SIG-M5 treated with dmso at 0.1 percent for 504 hours (cell line): ENCODE data around the gene ST3GAL4.
"Not testable (repeated sequence)": the region's sequence is repeated elsewhere in the genome, so short reads cannot be mapped to it uniquely, and the experiment has no call there.

Source experiments
- DNase-seq: peaks from one replicate; lab custom pipeline; 2025; ENCODE audit not compliant: unreplicated experiment; lab: John Stamatoyannopoulos, UW

The ST3GAL4 gene, protein sequence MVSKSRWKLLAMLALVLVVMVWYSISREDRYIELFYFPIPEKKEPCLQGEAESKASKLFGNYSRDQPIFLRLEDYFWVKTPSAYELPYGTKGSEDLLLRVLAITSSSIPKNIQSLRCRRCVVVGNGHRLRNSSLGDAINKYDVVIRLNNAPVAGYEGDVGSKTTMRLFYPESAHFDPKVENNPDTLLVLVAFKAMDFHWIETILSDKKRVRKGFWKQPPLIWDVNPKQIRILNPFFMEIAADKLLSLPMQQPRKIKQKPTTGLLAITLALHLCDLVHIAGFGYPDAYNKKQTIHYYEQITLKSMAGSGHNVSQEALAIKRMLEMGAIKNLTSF

DNA sequence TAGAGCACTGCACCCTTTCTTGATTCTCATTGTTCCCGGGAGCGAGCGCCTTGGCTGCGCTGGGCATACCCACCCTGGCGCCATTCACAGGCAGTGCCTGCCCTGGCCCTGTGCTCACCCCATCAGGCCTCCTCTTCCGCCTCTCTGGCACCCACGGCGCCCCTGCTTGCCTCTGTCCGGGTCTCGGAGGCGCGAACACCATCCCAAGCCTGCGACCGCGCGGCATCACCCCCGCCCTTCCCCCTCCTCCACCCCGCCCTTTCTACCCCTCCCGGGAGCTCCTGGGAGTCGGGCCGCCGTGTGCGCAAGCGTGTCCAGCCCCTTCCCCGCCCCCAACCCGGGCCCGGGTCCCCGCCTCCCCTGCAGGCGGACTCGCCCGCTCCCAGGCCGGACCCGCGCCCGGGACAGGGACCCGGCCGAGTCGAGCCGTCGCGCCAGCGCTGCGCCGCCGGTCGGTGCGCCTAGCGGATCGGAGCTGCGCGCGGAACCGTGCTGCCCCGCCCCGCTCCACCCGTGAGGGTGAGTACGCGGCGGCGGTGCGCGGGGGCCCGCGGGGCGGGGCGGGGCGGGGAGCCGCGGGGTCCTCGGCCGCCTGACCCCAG, at the start of gene ST3GAL4:
TSS of gene ST3GAL4 (plus strand) at position 363 of the 602 bp plus-strand sequence. CDS start 50,470 bp downstream, outside the sequence.
- DNase-seq = peak; percentile 70

DNA sequence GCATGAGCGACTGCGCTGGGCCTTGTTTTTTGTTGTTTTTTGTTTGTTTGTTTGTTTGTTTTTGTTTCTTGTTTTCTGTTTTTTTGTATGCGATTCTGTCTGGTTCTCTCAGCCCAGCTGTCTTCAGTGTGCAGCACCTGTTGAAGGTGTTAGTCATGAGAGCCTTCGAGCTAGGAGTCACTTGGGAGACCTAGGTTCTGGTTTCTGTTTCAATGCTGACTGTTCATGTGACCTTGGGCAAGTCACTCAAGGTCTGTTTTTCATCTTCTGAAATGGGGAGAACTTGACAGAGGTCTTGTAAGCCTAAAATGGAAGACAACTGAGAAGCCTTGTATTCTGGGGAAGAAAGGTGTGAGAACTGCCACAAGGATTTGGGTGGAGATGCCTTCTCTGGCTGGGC, 49.8 kb upstream of the ST3GAL4 start:
- peak; percentile 23 for DNase-seq

DNA sequence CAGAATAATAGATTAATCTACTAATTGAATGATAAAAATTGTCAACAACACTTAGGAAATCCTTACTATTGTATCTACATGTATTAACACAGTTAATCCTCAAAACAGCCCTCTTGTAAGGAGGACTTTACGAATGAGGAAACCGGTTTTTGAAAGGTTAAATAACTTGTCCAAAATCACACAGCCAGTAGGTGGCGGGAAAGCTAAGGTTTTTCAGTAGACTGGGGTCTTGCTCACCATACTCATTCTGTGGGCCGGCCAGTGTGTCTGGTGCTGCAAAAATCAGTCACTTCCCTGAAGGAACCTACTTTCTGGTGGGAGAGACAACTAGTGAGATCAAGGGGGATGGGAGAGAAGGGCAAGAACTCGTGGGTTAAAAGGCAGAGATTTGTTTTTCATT, 47.8 kb upstream of the ST3GAL4 start:
- DNase-seq = peak; percentile 61

DNA sequence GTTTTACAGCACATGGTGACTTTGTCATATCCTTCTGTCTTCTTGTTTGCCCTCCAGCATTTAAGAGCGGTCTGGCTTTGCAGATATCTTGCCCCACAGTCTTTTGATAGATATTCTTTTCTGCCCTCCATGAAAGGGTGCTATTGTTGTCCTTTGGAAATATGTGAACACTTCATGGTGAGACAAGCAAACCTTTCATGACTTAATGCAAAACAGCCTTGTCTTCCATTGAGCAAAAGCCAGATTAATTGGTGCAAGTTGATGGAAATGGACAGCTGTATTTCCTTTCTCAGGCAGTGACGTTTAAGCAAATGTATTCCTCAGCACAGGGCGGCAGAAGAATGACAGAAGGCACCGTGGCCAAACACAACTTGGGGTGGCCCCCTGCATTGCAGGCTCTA, 47.2 kb upstream of the ST3GAL4 start:
- no peak for DNase-seq

DNA sequence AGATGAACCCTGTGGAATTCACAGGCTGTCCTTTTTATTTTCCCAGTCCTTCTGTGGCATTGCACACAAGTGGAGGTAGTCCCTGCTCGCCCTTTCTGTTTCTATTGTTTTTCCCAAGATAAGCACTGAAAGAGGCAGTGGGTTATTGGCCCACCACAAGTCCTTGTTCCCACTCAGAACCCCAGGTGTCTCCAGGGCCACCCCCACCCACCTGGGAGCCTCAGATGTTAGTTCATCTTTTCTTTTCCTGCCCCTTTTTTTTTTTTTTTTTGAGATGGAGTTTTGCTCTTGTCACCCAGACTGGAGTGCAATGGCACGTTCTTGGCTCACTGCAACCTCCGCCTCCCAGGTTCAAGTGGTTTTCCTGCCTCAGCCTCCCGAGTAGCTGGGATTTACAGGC, 46.7 kb upstream of the ST3GAL4 start:
- DNase-seq = not testable (repeated sequence)

DNA sequence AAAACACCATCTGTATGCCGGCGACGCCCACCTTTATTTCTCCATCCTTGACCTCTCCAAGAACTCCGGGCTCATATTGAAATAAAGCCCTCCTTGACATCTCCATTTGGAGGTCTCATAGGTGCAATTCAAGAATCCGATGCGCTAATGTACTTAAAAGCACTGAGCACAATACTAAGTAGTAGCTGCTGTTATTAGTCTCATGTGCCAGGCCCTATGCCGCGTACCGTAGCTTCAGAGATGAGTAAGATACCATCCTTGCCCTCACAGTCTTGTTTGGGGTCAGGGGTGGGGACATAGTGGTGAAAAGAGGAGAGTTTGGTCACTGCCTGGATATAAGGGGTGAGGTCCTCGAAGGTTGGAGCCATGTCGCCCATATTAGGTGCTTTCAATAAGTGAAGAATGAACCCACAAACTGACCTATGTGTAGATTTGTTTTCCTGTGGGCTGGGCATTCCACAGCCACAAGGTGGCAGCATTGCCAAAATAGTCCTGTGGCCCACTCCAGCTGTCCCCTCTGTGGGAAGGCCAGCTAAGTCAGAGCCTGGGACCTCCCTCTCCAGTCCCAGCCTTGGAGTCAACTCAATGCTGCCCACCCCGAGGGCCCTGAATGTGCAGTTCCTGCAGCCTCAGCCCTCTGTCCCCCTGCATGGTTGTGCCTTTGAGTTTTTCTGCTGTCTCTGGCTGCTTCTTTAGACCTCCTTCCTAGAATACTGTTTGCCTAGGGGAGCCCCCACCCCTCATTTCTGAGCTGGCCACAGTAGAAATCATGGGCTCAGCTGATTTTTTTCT, 45.1 kb upstream of the ST3GAL4 start:
- peak; percentile 61 for DNase-seq

DNA sequence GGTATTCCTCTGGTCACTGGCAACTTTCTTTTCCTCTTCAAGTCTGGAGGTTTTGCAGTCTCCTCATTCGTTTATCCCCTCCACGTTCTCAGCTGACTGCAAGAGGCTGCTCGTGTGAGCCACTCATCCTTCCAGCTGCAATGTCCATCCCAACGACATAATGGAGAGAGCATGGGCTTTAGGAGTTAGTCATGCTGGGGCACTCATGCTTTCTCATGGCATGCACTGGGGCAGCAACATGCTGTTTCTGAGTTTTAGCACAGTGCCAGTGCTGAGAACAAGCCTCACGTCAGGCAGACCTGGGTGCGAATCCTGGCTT, 44.5 kb upstream of the ST3GAL4 start:
- no peak for DNase-seq

DNA sequence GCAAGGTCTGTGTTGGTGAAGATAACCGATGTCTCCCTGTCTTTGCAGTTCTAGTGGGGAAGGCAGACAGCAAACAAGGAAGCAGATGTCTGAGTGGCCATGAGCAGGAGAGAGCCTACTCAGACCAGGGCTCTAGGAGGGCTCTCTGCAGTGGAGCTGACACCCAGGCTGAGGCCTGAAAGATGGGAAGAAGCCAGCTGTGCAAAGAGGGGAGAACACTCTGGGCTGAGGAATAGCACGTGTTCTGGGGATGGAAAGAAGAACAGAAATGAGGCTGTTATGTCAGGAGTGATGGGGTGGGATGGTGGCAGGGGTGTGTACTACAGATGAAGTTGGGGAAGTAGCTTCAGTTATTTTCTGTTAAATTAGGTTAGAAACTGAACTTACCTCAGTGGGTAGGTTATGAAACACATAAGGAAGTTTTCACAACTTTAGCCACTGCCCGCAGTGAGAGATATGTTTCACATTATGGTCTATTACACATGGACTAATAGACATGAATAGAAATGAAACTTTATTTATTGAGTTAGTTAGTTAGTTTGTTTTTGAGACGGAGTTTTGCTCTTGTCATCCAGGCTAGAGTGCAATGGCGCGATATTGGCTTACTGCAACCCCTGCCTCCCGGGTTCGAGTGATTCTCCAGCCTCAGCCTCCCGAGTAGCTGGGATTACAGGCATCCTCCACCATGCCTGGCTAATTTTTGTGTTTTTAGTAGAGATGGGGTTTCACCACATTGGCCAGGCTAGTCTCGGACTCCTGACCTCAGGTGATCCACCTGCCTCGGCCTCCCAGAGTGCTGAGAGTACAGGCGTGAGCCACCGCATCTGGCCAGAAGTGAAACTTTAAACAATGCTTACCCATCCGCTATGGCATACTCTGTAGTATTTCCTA, 43.8 kb upstream of the ST3GAL4 start:
- peak; percentile 93 for DNase-seq

DNA sequence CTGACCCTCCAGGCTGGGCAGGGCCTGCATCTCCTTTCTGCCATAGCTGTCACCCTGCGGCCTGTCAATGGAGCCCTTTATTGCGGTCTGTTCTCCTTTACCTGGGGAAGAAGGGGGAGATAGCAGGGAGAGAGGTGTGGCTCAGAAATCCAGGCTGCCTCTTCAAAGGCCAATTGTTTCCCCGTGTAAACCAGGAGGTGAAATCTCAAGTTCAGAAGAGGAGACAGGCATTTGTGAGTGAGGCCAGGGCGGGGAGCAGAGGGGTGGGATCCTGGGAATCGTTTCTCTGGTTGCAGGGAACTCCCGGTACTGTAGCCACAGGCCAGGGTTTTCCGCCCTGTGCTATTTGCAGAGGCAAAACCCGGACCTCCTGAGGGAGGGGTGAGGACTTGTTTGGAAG, 42.5 kb upstream of the ST3GAL4 start:
- DNase-seq = no peak

DNA sequence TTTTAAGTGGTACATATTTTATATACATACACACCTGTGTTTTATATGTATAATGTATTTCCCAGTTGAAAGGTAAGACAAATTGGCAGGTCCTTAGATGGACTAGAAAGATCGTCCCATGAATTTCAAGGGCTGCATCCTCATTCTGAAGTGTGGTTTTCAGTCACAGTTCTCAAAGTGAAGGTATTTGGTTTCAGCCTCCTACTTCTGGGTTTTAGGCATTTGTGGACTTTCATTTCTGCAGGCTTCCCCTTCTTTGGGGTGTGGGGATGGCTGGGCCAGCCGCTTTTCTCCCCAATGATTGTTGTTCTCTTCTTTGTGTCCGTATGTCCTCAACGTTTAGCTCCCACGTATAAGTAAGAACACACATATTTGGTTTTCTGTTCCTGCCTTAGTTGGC, 41.7 kb upstream of the ST3GAL4 start:
- peak; percentile 17 for DNase-seq

DNA sequence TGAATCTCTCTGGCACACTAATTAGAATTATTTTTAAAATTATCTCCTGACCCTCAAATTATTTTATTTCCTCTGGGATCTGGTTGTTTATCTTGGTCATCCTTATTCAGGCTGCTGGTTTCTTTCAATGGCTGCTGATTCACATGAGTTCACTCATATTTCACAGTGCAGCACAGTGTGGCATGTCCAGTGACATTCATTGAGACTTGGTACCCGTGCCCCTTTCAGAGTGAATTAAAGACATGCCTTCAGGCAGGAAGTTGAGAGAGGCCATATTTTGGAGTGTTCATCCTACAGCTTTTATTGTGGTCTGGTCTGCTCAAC, 38.1 kb upstream of the ST3GAL4 start:
- DNase-seq = no peak

DNA sequence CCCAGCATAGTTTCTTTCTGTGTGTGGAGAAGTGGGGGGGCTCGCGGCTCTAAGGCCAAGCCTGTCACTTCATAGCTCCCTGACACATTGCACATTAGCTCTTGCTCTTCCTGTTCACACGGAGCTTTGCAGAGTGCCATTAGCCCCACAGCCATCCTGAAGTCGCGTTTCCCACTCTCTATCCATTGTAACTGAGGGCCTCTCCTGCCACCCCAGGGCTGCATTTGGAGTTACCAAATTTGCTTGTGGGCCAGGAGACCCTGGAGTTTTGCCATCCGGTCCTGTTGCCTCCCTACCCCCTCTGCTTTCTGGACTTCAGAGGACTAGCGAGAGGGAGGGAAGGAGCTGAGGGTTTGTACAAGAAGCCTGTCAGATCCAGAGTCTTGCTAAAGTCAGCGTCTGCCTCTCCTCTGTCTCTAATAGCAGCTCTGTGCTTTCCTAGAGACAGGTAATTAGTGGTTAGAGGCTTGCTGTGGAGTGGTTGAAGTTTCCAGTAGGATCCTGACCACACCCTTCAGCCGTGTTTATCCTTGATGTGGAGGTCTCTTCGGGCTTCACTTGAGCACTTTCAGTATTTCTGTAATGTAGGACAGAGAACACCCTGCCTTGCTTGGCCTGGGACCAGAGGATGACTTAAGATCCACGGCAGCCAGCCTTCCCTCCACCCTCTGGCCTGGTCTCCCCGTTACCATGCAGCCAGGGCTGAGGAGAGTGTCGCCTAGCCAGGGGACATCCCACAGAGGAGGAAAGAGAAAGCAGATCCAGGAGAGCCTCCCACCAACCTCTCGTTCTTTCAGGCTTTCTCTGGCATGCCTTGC, 37.5 kb upstream of the ST3GAL4 start:
- DNase-seq = peak; percentile 50

DNA sequence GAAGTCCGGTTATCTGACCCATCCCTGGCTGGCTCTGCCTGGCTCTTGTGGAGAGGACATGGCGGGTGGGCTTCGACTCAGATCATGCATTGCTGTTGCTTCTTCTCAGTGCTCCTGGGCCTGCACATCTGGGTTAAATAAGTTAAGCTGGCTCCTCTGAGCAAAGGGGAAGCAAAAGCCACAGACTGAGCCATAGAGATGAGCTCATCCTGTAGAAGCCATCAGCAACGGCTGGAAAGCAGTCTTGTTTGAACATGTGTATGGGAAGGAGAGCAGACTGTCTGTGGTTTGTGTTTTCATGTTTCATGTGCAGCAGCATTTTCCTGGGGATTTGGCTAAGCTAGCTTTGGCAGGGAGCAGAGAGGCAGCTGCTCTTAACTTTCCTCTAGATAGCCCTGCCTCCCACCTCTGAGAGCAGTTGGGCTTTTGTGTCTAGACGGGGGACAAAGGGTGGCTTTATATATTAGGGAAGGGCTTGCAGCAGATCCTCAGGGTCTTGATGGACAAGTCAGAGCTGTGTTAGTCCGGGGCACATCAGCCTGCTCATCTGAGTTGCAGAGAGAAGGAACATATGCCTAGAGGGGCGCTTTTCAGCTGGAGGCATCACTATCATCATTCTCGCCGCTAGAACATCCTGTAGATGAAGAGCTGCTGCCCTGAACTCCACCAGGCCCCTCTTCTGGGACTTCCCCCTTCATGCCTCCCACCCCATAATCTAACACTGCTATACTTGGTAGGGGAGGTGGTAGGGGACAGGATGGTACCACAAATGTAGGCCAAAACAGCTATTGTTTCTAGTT, 36.7 kb upstream of the ST3GAL4 start:
- peak; percentile 92 for DNase-seq

DNA sequence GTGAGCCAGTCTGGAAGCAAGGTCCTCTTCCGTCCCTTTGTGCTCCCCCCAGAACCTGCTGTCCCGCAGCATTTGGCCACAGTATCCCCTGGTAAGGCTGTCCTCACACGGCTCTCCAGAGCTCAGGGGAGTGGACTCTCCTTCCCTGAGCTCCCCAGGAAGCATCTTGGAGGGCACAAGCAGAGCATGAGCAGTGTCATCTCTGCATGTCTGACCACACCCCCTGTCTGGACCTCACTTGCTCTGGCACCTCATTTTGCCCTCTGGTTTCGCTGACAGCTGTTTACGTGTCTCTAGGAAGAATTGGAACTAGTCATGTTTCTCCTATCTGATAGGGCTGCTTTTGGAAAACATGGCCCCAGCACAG, 36.1 kb upstream of the ST3GAL4 start:
- no peak for DNase-seq

DNA sequence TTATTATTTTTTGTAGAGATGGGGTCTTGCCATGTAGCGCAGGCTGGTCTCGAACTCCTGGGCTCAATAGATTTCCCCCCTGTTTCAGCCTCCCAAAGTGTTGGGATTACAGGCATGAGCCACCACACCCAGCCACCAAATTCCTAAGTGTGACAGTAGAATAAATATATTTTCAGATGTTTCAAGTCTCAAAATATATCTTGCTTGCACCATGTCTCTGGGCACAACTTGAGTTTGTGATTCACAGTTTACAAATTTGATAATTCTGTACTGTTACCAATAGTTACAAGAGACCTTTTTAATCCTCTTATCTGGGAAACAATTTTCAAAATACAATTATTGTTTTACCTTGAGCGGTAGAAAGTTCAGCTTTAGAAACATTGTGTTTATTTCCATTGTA, 32.5 kb upstream of the ST3GAL4 start:
- no peak for DNase-seq

DNA sequence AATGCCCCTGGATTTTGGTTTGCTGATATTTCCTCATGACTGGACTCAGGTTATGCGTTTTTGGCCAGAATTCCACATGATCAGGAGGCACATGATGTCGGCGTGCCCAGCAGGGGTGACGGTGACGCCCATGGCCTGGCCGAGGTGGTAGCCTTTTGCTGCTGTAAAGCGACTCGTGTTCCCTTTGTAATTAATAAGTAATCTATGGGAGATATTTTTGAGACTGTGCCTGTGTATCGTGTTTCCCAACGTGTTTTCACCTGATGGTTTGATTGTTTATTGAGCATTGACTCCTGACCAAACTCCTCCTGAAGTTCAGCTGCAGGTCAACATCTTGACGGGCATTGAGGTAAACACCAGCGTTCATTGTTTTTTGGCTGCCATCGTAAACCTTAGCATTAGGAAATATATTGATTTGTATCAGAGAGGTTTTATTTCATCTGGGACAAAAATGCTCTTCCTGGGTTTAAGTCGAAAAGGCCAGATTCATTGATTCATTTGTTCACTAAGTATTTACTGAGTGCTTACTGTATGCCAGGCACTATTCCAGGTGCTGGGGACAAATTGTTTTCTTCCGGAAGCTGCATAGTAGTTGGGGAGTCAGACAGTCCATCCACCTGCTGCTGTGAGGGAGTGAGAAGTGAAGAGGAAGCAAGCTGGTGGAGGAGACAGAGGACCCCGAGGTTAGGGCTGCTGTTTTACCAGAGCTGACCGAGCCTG, 28.0 kb upstream of the ST3GAL4 start:
- DNase-seq = no peak

DNA sequence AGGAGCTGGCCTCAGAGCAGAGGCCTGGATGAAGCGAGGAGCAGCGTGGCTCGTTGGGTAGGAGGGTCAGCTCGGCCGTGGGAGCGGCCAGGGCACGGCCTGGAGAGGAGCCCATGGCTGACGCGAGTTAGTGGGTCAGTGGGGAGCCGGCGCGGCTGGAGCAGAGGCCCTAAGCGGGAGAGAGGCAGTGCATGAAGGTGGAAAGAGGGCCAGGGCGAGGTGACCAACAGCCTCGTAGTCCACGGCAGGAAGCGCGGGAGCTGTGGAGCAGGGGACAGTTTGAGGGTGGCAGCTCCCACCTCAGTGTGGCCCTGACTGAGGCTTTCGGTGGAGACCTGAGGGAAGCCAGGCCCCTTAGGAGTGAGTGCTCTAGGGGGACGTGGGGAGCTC, 27.5 kb upstream of the ST3GAL4 start:
- no peak for DNase-seq

DNA sequence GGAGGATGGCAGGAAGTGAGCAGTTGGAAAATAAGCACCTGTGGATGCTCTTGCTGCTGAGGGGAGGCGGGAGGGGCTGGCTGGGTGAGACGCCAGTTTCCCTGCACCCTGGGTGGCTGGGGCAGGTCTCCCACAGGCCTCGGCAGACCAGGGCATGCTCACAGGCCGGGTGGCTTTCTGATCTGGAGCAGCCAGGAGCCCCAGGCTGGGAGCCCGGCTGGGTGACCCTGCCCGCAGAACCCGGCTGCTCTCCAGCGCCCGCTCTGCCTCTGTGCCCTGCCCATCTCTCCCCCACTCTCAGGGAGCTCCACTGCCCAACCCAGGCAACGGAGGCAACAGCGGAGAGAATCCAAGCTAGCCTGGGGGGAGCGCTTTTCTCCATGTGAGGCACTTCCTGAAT, 27.0 kb upstream of the ST3GAL4 start:
- no peak for DNase-seq
